GM21526 (cell line): ENCODE data around the gene HHIPL2.
"Not testable (repeated sequence)": the region's sequence is repeated elsewhere in the genome, so short reads cannot be mapped to it uniquely, and the experiment has no call there.

Experiments
- ATAC-seq: cut with Tn5 transposase; IDR thresholded peaks from one replicate; pipeline ENCODE4 v1.9.1; 2021; ENCODE audit warnings: moderate library complexity; ENCODE audit not compliant: unreplicated experiment, low FRiP score

Gene HHIPL2

GRCh38 chr1:222543817-222544216 lies 4.1 kb downstream of the HHIPL2 start:
- ATAC-seq, result no peak

GRCh38 chr1:222540598-222540995 lies 7.3 kb downstream of the HHIPL2 start:
- no peak for ATAC-seq

GRCh38 chr1:222539951-222540597 lies 7.8 kb downstream of the HHIPL2 start:
- ATAC-seq, result no peak

- ATAC-seq, result no peak
Measured at GRCh38 chr1:222535455-222535854, 12.4 kb downstream of the HHIPL2 start.

- no peak for ATAC-seq
Measured at GRCh38 chr1:222530852-222531251, 17.1 kb downstream of the HHIPL2 start.

GRCh38 chr1:222529916-222530315 lies 18.0 kb downstream of the HHIPL2 start:
- ATAC-seq, result no peak

GRCh38 chr1:222529181-222529580 lies 18.7 kb downstream of the HHIPL2 start:
- no peak for ATAC-seq

- ATAC-seq, result no peak
Measured at GRCh38 chr1:222525951-222526350, 22.0 kb downstream of the HHIPL2 start.

GRCh38 chr1:222523852-222524251 lies 24.1 kb downstream of the HHIPL2 start:
- no peak for ATAC-seq

DNA sequence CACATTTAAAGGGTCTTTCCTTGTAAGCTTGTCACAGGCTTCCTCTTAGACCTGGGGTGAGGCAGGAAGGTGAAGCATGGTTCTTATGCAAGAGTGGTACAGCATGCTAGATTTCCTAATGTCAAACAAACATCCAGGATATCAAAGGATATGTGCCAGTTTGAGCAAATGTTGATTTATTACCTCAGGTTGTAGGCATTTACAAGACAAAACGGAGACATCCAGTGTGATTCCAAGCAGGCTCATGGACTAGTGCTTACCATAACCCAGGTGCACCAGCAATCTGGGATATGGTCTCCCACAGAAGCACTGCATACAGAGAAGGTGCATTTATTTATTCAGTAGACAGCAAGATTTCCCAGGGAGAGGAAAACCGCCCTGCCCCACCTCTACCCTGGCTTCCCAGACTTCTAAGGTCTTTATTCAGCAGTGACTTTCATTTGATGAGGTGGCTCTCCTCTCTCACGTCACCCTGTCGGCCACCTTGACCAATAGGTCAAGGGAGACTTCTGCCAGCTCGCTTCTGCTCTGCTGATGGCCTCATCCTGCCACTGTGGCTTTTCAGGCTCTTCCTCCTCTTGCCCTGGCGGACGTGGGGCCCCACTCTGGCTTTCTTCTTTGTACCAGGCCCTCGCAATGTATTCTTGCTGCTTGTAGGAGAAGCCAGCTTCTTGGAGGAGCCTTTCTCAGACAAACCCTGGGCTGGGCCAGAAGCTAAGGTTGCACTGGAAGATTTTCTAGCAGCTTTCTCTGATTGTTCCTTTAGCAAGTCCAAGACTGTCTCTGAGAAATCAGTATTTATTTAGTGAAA lies 25.6 kb downstream of the HHIPL2 start:
- ATAC-seq, result no peak

DNA sequence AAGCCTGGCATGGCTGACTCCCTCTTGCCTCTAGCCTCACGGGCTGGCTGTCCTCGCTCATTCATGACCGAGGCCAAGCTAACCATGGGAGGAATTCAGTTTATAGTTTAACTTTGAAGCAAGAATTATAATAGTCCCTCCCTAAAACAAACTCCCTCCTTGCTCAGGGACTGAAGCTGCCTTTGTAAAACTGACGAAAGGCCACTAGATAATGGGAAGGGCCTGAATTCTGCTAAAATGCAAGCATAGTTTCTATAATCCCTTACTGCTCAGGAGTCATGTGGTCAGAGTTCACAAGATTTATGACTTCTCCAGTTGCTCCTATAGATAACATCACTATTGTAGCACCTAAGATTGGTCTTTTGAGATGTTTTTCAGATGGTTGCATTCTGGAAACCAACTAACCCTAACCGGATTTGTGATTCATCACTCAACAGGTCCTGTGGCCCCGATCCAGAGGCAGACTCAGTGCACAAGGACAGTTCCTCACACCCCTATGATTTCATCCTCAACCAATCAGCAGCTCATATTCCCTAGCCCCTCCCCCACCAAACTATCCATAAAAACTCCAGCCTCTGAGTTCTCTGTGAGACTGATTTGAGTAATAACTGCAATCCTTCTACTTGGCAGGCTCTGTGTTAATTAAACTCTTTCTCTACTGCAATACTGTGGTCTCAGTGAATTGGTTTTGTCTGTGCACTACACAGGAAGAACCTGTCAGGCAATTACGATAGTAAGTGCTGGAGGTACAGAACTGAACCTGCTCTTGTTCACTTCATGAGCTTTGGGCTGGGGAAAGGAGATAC lies 26.4 kb downstream of the HHIPL2 start:
- ATAC-seq, result no peak

- not testable (repeated sequence) for ATAC-seq
Measured at GRCh38 chr1:222489496-222489895, 58.4 kb downstream of the HHIPL2 start.

GRCh38 chr1:222487774-222488173 lies 60.1 kb downstream of the HHIPL2 start:
- ATAC-seq, result not testable (repeated sequence)

DNA sequence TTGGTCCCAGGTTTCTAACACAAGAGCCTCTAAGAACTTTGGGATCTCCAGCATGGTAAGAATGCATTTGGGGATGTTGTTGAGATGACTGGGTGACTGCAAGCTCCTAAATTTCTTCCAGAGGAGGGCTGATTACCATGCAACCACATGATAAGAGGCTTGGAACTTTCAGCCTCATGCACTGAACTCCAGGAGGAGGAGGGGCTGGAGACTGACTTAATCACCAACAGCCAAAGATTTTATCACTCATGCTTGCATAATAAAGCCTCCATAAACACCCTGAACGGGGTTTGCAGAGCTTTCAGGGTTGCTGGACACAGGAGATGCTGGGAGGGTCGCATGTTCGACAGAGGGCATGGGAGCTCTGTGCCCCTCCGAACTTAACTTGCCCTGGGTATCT lies 63.9 kb downstream of the HHIPL2 start:
- not testable (repeated sequence) for ATAC-seq

DNA sequence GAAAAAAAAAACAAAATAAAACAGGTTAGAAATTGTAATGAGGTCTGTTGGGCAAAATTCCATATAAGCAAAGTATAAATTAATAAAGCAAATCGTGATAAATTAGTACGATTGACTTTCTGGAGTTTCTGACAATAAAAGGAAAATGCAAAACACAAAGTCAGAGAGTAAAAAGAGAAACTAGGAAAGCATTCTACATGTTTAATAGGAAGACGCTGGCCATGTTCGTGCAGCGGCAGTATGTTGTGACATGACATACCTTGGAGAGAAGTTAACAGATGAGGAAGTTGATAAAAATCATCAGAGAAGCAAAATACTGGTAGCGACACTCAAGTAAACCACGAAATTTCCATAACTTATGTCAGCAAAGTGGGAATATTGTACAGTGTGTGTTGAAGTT lies 68.3 kb downstream of the HHIPL2 start:
- ATAC-seq, result not testable (repeated sequence)

DNA sequence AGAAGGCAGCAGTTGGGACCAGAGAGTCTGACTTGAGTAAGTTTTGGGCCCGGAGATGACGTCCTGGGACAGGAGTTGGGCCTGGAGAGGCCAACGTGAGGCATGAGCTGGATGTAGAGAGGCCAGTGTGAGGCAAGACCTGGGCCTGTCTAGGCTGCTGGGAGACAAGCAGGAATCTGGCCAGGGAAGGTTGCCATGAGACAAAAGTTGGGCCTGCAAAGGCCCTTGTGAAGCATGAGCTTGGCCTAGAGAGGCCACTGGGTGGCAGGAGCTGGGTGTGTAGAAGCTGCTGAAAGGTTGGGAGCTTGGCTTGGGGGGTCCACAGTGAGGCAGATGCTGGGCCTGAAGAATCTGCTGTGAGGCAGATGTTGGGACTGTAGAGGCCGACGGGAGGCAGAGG lies 71.5 kb downstream of the HHIPL2 start:
- ATAC-seq, result not testable (repeated sequence)

GRCh38 chr1:222473717-222474116 lies 74.2 kb downstream of the HHIPL2 start:
- ATAC-seq, result not testable (repeated sequence)

DNA sequence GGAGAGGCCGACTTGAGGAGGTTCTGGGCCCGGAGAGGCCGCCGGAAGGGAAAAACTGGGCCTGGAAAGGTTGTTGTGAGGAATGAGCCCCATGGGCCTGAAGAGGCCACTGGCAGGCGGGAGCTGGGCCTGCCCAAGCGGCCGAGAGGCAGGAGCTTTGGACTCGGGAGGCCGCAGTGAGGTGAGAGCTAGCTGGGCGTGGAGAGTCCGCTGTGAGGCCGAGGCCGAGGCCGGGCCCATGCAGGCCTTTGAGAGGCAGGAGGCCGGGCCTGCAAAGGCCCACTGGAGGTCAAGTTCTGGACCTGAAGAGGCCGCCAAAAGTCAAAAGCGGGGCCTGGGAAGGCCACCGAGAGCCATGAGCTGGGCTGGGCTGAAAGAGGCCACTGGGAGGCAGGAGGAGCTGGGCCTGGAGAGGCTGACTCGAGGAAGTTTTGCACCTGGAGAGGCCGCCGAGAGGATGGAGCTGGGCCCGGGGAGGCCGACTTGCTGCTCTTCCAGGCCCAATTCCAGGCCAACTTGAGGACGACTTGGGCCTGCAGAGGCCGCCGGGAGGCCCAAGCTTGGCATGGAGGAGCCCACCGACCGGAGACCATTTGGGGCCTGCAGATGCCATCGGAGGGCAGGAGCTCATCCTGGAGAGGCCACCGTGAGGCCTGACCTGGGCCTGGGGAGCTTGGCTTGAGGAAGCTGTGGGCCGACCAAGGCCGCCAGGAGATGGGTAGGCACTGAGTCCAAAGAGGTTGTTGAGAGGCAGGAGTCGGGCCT lies 74.9 kb downstream of the HHIPL2 start:
- ATAC-seq, result not testable (repeated sequence)
